ENCODE results near the gene P2RX6. TPM values are rescaled to one million over a fixed set of nuclear protein-coding genes. Genes with fewer than 3 reads are reported as not detected.

The P2RX6 gene
- total and polyA plus RNA-seq, 7 donors = 11.3 to 47.7 (median 32.8) TPM

DNA sequence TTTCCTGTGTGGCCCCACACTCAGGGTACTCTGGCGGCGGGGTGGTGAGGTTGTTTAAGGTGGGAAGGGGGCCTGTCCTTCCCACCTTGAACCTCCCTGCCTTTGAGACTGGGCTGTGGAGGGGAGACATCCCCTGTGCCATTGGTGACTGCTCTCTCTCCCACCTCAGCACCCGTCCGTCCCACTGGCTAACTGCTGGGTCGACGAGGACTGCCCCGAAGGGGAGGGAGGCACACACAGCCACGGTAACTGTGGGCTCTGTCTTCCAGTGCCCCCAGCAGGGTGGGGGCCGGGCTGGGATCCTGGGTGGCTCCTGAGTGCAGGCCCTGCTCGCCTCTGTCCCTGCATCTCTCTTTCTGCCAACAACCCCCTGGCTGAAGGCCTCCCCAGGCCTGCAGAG, 7.5 kb downstream of the P2RX6 start:
- intact Hi-C loops (cut with DNase I) = no loop called here
- no peak for ATAC-seq
- no peak for DNase-seq
- Histone ChIP-seq H3K27me3 (ENCODE audit: insufficient read depth in 3 of 3, low read length in 2 of 3) (no peaks in the 10 kb centered on the region), H3K27ac (no peak overlapping the region), H3K36me3 (ENCODE audit: insufficient read depth in 1 of 2, low read depth in 1 of 2) (peaks cover 0 to 52% of the 10 kb centered on the region in 2 donors), H3K4me1 (no peaks in the 10 kb centered on the region), H3K4me3 (no peak overlapping the region), H3K9me3 (no peaks in the 10 kb centered on the region)
- TF ChIP-seq, protein P1, sequence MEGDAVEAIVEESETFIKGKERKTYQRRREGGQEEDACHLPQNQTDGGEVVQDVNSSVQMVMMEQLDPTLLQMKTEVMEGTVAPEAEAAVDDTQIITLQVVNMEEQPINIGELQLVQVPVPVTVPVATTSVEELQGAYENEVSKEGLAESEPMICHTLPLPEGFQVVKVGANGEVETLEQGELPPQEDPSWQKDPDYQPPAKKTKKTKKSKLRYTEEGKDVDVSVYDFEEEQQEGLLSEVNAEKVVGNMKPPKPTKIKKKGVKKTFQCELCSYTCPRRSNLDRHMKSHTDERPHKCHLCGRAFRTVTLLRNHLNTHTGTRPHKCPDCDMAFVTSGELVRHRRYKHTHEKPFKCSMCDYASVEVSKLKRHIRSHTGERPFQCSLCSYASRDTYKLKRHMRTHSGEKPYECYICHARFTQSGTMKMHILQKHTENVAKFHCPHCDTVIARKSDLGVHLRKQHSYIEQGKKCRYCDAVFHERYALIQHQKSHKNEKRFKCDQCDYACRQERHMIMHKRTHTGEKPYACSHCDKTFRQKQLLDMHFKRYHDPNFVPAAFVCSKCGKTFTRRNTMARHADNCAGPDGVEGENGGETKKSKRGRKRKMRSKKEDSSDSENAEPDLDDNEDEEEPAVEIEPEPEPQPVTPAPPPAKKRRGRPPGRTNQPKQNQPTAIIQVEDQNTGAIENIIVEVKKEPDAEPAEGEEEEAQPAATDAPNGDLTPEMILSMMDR (IDR thresholded peaks at IDR 0.05) = no peak
- WGBS, 3 donors = 71 to 73% (median 72%) methylated on average over 10 of the region's 10 CpGs

DNA sequence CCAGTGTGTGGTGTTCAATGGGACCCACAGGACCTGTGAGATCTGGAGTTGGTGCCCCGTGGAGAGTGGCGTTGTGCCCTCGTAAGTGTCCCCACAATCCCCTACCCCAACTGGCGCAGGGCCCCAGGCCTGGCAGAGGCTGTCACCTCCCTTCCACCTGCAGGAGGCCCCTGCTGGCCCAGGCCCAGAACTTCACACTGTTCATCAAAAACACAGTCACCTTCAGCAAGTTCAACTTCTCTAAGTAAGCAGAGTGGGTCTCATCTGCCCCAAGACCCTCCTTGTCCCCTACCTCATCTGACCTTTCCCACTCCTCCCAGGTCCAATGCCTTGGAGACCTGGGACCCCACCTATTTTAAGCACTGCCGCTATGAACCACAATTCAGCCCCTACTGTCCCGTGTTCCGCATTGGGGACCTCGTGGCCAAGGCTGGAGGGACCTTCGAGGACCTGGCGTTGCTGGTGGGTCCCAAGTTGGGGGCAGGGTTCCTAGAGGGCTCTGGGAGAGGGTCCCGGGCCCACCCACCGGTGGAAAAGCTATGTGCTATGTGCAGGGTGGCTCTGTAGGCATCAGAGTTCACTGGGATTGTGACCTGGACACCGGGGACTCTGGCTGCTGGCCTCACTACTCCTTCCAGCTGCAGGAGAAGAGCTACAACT, 8.1 kb downstream of the P2RX6 start:
- TF ChIP-seq, protein P1 (IDR thresholded peaks at IDR 0.05) = no peak
- WGBS, 3 donors = 81 to 85% (median 83%) methylated on average over 12 to 13 of the region's 13 CpGs
- Histone ChIP-seq H3K9me3 (no peaks in the 10 kb centered on the region), H3K4me1 (no peaks in the 10 kb centered on the region), H3K27me3 (ENCODE audit: insufficient read depth in 3 of 3, low read length in 2 of 3) (no peaks in the 10 kb centered on the region), H3K27ac (no peak overlapping the region), H3K36me3 (ENCODE audit: insufficient read depth in 1 of 2, low read depth in 1 of 2) (peaks cover 0 to 55% of the 10 kb centered on the region in 2 donors), H3K4me3 (no peak overlapping the region)
- intact Hi-C loops (cut with DNase I) = no loop called here
- DNase-seq = no peak
- no peak for ATAC-seq

DNA sequence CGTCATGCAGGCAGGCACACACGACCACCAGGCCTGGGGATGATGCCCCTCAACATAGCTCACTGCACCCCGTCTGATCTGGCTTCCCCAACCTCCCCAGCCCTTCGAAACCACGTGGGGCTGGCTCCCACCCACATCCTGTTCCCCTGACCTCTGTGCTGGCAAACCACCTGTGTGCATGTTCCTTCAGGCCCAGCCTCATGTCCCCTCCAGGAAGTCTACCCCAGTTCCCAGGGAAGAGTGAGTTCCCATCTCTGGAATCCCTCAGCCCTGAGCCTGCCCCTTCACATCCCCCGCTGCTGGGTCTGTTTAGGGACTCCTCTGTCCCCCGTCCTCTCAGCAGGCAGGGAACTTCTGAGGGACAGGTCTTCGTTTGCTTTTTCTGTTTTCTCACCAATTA, 10.3 kb downstream of the P2RX6 start:
- no peaks in the 10 kb centered on the region for H3K4me1 ChIP-seq
- H3K9me3 ChIP-seq = no peaks in the 10 kb centered on the region
- ATAC-seq (no peak), DNase-seq (no peak)
- intact Hi-C loops (cut with DNase I) = no loop called here
- H3K4me3 ChIP-seq = no peak overlapping the region
- H3K27ac ChIP-seq = no peak overlapping the region
- peaks cover 0 to 2% (median 0%) of the 10 kb centered on the region in 3 donors for H3K27me3 ChIP-seq (ENCODE audit: insufficient read depth in 3 of 3, low read length in 2 of 3)
- H3K36me3 ChIP-seq (ENCODE audit: insufficient read depth in 1 of 2, low read depth in 1 of 2) = peaks cover 0 to 46% of the 10 kb centered on the region in 2 donors
- WGBS, 3 donors = 74 to 79% (median 77%) methylated on average over 8 of the region's 8 CpGs
- TF ChIP-seq, protein P1 (IDR thresholded peaks at IDR 0.05) = no peak

DNA sequence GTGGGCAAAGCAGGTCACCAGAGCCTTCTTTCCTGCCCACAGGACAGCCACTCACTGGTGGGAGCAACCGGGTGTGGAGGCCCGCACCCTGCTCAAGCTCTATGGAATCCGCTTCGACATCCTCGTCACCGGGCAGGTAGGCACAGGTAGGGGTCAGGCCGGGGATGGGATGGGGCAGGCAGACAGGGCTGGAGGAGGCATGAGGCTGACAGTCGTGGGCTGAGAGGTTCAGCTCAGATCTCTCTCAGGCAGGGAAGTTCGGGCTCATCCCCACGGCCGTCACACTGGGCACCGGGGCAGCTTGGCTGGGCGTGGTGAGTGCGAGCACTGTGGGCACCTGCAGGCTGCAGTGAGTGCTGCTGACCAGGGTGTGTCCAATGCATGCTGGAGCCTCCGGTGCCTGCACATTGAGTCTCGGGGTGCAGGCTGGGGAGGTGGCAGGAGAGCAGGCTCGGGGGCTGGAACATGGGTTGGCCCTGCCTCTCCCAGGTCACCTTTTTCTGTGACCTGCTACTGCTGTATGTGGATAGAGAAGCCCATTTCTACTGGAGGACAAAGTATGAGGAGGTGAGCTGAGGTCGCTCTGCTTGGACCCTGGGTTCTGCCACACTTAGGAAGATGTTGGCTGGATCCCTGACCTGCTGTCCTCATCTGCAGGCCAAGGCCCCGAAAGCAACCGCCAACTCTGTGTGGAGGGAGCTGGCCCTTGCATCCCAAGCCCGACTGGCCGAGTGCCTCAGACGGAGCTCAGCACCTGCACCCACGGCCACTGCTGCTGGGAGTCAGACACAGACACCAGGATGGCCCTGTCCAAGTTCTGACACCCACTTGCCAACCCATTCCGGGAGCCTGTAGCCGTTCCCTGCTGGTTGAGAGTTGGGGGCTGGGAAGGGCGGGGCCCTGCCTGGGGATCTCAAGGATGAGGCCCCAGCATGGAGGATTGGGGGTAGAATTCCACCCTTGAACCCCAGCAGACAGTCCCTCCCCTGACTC, 11.1 kb downstream of the P2RX6 start:
- Histone ChIP-seq H3K36me3 (ENCODE audit: insufficient read depth in 1 of 2, low read depth in 1 of 2) (peaks cover 0 to 46% of the 10 kb centered on the region in 2 donors), H3K27me3 (ENCODE audit: insufficient read depth in 3 of 3, low read length in 2 of 3) (peaks cover 0 to 4% (median 2%) of the 10 kb centered on the region in 3 donors), H3K9me3 (no peaks in the 10 kb centered on the region), H3K4me1 (no peaks in the 10 kb centered on the region), H3K4me3 (no peak overlapping the region), H3K27ac (no peak overlapping the region)
- DNase-seq (no peak), ATAC-seq (no peak)
- 69 to 84% (median 71%) methylated on average over 26 to 27 of the region's 27 CpGs for WGBS, 3 donors
- TF ChIP-seq, protein P1 (IDR thresholded peaks at IDR 0.05) = no peak
- intact Hi-C loops (cut with DNase I) = no loop called here
